GM12873 (cell line): ENCODE measurements around the gene RTL1.

Source experiments
- CTCF ChIP-seq: IDR thresholded peaks from 2 replicates; pipeline ENCODE4 v1.5.1; 2012; ENCODE audit warnings: low read depth, mild to moderate bottlenecking, moderate library complexity, low read length, control low read depth; ENCODE audit not compliant: insufficient read depth; ENCODE audit errors: missing control alignments

RTL1 gene

GRCh38 chr14:100867631-100868315 is 35.7 kb downstream of the RTL1 start:
- TF ChIP-seq CTCF = no peak

- TF ChIP-seq CTCF = no peak
Observed at GRCh38 chr14:100866666-100867630, 36.6 kb downstream of the RTL1 start.

- TF ChIP-seq CTCF = no peak
Observed at GRCh38 chr14:100865682-100866591, 37.6 kb downstream of the RTL1 start.

GRCh38 chr14:100864960-100865681 is 38.4 kb downstream of the RTL1 start:
- TF ChIP-seq CTCF = no peak

- no peak for TF ChIP-seq CTCF
Observed at GRCh38 chr14:100864206-100864605, 39.3 kb downstream of the RTL1 start.

- no peak for TF ChIP-seq CTCF
Observed at GRCh38 chr14:100862793-100863192, 40.7 kb downstream of the RTL1 start.
